GM21526 (cell line): ENCODE measurements around the gene FGF14.

Experiments
- ATAC-seq: cut with Tn5 transposase; IDR thresholded peaks from one replicate; pipeline ENCODE4 v1.9.1; 2021; ENCODE audit warnings: moderate library complexity; ENCODE audit not compliant: unreplicated experiment, low FRiP score

Gene FGF14

DNA sequence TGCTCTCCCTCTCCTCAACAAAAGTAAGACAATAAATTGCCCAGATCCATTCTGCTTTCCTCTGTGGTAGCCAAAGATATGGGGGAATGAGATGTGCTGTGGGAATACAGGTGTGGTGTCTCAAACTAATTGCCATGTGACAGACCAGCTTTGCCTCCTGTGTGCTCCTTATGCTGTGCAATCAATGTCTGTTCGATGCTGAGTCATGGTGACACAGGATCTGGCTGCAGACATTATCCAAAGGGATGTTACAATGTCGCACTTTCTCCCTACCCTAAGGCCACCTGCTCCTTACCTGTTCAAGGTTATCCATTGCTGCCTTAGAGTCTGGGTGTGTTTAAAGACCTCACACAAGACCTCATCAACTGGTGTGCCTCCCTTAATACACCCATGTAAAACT lies 32.5 kb downstream of the FGF14 start:
- ATAC-seq, result no peak

DNA sequence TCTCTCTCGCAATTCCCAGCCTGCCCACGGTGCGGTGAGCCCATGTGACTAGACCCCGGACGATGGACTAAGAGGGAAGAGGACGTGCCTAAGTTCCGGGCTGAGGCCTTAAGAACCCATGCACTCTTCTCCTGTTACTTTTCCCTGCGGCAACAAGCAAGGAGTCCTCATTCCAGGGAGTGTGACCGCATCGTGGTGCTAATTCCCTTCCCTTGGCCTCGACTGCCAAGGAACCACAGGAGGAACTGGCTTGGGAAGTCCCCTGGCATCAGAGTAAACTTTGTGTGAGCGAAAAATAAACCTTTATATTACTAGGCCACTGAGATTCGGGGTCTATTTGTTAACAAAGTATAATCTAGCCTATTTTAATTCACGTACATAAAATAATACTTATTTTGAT lies 34.0 kb downstream of the FGF14 start:
- no peak for ATAC-seq

DNA sequence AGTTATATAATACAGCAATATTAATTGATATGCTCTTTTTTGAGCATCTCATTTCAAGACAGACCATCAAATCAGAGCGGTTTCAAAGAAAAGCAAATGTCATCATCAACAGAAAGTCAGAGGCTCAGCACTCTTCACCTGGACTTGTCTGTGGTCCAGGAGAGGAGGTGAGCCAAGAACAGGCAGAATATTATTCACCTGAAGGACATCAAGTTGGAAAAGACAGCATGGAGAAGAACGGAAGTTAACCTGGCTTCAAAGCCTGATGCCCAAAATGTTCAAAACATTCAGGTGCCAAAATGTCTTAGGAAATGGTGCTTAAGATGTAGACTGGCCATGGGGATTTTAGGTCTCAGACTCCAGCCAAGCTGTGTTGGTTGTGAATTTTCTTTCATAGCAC lies 40.7 kb downstream of the FGF14 start:
- no peak for ATAC-seq

DNA sequence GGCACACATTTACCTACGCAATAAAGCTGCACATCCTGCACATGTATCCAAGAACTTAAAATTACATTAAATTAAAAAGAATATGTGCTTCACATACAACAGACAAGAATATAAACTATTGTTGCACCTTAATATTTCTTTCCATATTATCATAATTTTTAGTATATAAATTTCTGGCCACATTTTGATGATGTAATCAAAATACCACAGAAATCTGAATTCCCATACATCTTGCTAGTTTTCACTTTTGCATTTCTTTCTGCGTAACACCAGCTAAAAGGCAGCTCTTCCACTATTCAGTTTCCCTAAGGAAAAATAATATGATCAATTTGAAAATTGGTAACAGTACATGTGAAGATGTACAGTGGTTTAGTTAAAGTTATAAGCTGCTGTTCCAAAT lies 42.6 kb downstream of the FGF14 start:
- ATAC-seq, result no peak

DNA sequence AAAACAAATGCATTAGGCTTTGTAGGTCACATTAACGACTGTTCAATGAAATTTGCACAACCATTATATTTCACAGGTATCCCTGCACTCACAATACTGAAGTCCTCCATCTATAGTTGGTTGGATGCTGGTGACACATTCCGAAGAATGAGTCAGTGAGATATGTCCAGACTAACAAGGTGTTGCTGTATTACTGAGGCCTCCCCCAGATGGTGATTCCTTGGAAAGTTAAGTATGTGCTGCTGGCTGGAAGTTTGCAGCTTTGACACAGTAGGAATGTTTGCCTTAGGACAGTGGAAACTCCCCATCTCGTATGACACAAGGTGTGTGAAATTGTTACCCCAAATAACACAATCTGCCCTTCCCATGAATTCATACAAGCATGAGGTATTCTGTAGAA lies 46.6 kb downstream of the FGF14 start:
- no peak for ATAC-seq

DNA sequence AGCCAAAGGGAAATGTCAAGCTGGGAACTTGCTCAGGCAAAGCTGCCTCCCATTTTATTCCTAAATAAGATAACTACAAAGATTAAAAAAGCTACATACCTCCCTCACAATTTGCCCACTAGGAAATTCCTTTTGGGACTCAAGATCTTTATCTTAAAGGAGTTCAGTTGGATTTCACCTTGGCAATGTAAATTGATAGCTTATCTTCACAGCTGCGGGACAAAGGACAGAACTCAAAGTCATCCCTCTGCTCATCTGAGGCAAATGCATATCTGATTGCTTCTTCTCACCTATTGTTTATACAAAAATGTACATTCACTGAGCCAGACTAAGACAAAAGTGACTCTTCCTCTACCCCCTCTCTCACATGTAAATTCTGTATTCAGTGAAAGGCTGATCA lies 47.8 kb downstream of the FGF14 start:
- no peak for ATAC-seq

DNA sequence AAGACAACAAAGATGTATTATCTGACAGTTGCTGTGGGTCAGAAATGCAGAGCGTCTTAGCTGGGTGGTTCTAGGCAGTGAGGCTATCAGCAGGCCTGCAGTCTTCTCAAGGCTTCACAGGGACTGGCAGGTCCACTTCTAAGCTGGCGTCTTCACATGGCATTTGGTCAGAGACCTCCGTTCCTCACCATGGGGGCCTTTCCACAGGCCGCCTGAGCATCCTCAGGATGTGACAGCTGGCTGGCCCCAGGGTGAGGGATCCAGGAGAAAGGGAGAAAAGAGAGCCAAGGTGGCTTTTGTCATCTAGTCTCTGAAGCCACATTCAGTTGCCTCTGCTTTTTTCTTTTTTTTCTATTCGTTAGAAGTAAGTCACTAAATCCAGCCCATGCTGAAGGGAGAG lies 50.3 kb downstream of the FGF14 start:
- ATAC-seq, result no peak

DNA sequence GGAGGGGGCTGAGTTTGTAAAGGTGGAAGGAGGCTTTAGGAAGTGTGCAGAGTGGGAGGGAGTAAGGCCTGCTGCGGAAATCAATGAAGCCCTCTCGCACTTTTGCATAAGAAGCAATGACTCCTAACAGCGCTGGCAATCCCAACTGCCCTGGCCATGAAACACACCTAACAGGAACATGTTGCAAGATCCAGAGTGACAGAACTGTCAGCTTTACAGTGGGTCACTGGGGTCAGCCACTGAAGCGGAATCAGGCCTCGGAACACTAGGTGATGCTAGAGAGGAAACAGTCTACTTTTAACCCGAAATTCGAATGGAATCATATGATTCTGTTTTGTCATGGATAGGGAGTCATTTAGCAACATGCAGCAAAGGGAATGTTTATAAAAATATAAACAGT lies 54.4 kb downstream of the FGF14 start:
- no peak for ATAC-seq

DNA sequence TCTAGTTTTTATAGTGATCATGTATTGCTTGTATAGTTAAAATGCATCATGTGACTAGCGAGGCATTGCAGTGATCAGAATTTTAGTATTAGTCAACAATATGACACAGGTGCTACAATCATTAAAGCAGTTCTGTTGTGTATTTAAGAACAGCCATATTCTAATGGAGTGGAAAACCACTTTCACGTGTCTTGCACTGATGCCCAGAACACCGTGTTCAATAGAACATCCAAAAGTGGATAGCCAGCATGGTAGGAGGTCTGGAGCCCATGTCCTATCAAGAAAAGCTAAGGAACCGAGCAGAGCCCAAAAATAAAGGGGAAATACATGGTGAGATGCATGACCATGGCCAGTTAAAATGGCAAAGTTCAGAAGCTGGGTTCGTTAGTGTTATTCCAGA lies 55.1 kb downstream of the FGF14 start:
- no peak for ATAC-seq

DNA sequence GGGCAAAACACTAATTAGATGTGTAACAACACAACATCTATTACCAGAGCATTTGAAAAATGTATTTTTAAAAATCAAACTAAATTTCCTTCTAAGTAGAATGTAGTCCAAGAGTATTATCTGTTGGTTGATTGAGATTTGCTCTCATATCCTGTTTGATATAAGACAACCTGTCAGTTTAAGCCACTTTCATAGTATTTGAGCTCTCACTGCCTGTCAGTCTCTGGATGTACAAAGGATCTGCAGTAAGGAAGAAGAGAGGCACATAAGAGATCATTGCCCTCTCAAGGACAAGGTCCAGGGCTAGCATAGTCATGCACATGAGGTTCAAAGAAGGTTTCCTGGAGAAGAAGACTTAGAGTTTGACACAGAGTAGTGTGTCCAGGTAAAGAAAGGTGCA lies 57.4 kb downstream of the FGF14 start:
- ATAC-seq, result no peak

DNA sequence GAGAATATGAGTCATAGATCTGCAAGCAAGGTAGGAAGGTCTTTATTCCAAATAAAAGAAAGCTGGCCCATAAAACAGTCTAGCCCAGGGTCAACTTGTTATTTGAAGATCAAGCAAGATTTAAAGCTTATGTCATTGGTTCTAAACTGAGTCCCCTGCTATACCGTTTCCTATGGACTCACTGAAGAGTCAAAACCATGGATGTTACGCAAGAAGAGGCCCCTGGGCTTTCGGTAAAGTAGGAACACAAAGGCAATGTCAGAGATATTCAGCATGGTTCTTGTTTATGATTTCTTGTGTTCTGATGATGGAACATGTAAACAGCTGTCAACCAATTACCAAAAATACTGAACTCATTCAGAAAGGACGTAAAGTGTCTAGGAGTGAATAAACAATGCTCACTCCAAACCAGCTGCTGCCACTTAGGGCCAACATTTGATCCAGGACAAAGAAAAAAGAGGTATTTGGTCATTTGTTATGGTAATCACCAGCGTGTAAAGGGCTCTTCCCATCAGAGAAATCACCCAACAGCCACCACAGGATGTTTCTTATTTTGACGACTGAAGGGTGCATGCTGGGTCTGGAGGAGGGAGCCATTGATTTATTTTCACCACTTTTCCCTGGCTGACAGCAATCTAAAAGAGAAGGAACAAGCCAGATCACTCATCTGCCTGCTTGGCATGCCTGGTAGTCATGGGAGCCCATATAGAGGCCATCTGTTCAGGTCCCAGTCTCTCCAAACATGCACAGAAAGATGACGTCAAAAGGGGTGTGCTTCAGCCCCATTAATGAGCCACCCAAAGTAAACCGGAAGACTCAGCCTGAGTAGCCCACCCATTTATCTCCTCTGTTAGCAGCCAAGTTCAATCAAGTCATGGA lies 68.3 kb downstream of the FGF14 start:
- no peak for ATAC-seq

DNA sequence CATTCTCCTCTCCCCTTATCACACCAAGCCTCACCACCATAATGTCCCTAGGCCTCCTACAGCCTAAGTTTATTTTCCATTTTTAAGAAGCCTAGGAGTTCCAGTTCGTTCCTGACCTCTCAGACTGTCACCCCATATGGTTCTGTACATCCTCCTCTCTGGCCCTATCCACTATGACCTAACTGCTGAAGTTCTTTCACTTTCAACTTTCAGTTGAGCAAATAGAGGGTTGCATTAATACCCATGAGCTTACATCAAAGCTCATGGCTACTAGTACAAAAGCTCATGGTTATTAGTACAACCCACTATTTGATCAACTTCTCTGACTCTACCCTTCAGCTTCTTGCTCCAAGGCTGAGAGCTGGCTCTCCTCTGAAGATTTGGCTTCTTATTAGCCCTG lies 72.9 kb downstream of the FGF14 start:
- no peak for ATAC-seq

DNA sequence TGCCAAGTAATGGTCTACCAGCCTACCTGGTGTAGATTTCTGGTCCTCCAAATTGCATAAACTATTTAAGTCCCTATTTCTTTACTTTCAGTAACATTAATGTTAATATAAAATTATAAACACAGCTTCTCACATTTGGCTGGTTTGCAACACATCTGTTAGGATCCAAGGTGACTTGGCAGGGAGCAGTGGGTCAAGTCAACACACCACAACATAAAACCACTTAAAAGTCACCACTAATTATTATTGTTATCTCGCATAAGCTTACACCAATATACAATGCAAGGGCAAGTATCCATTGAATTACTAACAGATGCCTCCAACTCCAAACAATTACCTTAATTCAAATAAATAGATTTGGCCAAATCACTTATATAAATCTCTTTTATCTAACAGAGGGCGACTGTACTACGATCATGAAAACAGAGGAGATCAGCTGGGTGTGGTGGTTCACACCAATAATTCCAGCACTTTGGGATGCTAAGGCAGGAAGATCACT lies 74.7 kb downstream of the FGF14 start:
- ATAC-seq, result no peak

DNA sequence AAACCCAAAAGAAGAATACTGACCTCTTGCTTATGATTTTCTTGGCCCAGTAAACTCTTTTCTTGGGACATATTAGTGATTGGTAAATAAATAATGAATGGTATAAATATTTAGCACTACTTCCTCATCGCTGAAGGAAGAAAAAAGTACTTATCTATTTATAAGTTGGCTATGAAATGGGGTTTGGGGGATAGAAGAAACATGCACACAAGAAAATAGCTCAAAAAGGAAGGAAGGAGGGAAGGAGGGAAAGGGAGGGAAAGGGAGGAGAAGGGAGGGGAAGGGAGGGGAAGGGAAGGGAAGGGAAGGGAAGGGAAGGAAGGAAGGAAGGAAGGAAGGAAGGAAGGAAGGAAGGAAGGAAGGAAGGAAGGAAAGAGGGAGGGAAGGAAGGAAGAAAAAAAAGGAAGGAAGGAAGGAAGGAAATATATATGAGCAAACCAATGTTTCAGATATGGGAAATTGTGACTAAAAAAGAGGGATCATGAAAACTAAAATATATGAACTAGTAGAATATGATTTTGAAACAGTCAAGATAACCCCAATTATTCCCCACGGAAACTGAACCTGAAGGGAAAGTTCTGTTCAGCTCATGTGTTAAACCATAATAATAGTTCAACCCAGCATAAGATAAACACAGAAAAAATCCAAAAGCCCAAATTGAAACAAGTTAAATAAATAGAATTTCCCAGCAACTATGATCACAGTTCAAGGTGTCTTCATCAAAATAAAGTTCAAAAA lies 75.3 kb downstream of the FGF14 start:
- no peak for ATAC-seq

DNA sequence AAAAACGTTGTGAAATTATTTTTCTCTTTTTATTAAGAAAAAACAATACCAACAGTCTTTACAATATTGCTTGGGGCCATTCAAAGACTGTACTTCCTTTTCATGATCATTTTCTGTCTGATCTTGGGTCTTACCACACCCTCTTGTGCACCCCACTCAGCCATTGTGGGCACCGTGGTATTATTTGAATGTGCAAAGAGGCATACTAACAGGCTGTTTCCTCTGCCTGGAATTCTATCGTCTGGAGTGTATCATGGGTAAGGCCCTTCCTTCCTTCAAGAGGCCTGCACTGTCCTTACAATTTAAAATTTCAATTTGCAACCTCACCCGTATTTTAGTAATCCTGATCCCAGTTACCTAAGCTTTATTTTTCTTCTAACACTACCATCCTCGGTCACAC lies 76.5 kb downstream of the FGF14 start:
- ATAC-seq, result no peak

DNA sequence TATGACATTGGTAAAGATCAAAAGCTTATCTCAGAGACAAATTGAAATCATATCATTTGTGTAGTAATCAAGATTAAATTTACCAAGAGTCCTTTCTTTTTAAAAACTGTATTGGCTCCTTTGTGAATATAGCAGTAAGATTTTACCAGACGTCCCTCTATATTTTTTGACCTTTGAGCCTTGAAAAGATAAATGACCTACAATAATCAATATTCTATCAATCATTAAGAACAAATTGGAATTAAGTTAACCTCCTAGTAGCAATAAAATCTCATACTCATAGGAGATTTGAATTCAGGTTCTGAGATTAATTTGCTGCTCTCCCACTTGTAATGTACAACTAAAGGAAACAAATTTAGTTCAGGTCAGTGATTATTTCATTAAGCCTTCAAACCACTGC lies 78.3 kb downstream of the FGF14 start:
- no peak for ATAC-seq

DNA sequence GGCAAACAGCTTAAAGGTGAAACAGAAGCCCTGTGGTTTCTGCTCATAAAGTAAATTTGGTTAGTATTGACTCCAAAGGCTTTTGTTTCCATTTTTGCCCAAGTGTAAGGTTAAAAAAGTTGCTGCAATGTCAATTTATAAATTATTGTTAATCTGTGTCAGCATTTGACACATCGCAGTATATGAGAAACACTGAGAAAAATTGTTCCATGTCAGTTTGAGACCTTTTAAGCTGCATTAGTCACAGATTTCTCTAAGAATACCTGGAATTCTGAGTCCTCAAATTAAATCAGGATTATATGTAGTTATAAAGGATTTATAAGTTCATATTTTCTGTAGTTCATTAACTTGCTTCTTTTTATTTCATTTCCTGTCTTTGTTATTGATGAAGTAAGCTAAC lies 78.8 kb downstream of the FGF14 start:
- no peak for ATAC-seq

DNA sequence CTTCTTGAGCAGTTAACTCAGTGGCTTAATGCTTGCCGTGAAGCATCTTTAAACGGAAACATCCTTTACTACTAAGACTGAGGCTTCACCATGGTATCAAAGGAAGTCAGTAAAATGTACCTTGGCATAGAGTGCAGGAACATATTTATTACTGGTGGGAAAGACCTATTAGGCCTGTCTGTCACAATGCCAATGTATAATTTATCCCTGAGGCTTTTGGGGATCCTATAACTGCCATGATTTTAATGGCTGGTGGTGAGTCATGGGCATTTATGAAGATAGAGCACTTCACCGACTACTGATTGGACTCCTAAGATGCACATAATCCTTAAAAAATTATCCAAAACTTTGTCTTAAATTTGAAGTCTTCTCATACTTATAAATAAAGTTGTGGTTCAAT lies 79.6 kb downstream of the FGF14 start:
- ATAC-seq, result no peak

DNA sequence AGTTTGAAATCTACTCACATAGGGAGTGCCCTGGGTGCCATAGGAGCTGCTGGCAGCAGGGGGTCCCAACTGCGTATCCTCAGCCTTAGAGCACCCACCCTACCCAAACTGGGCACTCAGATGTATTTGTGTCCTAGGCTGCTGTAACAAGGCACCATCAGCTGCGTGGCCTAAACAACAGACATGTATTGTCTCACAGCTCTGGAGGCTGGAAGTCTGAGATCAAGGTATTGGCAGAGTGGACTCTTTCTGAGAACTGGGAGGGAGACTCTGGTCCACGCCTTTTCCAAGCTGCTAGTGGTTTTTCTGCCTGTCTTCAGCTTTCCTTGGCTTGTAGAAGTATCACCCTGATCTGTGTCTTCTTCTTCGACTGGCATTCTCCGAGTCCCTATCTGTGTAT lies 83.6 kb downstream of the FGF14 start:
- ATAC-seq, result no peak

DNA sequence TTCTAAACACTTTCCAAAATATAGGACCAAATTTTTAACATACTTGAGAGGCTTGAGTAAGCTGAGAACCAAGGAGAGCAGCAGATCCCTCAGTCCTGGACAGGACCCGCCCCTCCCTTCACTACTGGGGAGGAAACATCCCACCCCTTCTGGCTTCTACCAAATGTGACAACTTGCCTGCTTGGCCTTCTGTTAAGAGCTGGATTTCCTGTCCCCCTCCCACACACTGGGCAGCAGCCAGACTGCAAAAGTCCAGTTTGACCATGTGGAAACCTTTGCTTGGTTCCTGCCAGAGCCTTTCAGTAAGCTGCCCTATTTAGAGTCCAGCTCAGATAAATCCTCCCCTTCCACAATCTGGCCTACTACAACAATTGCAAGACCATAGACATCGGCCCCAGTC lies 84.3 kb downstream of the FGF14 start:
- no peak for ATAC-seq

DNA sequence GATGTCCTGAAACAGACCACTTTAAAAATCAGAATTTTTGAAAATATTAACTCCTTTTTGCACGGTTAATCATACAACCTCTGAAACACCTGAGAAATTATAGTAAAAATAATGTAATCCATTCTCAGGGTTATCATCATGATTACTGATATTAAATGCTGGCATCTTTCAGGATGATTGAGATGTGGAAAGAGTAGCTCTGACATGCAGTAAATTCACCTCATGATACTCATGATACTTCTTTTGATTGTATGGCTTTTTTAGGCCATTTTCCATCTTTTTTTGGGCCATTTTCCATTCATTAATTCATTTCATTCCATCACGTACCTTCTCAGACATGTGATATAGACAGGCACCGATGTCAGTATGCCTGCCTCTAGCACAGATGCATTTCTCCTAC lies 85.1 kb downstream of the FGF14 start:
- no peak for ATAC-seq

DNA sequence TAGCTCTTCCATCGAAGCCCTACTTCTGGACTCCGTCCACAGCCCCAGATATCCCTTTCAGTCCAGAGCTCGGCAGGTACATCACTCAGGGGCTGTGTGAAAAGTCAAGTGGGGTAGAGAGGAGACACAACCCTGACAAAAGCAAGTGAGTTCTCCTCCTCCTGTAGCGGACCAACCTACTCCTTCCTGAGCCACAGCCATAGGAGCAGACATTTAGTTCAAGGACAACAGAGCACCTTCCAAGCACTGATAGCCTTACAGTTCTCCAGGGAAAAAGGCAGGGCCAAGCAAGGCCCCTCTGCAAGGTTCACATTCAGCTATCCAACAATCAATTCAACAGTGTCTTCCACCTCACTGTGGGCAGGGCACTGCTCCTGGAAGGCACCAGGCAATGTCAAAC lies 89.0 kb downstream of the FGF14 start:
- no peak for ATAC-seq
